Measurements from ENCODE around the gene ATG16L2.

Gene ATG16L2

DNA sequence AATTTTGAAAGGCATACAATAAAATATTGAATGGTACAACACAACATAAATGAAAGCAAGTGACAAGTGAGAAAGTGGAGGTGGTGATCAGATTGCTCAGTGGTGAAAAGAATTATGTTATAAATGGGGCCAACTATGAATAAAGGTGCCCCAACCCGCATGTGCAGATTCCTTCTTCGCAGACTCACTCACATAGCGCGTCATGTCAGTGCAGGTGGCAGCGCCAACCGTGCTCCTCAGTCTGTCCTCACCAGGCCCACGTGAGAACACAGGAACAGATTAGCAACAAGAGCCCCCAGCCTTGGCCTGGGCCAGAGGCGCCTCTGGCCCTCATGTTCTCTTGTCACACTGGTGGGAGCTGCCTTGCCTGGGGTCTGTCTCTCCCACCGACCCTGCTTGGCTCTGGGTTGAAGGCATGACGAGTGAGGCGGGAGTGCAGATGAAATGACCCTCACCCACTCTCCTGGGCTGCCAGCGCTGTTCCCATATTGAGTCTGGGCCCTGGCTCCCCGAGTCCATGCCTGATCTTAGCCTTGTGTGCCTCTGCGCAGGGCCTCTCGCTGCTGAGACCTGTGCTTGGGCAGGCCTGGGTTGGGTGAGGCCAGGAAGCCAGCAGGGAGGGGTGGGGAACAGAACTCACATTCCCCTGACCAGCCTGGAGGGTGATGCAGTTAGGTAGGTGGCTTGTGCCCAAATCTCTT is 6.4 kb downstream of the ATG16L2 start (continued):
- TF ChIP-seq ZNF341 (tag by site-specific recombination; IDR thresholded peaks at IDR 0.05; ENCODE audit: low read depth) (no peak), ZNF596 (tag by site-specific recombination; IDR thresholded peaks at IDR 0.05) (no peak), ZNF544 (tag by site-specific recombination; IDR thresholded peaks at IDR 0.05) (no peak), ZNF560 (tag by site-specific recombination; IDR thresholded peaks at IDR 0.05; ENCODE audit: borderline replicate concordance) (no peak), ZNF133 (tag by site-specific recombination; IDR thresholded peaks at IDR 0.05) (no peak), ZNF785 (tag by site-specific recombination; IDR thresholded peaks at IDR 0.05) (no peak), SETDB1 (IDR thresholded peaks at IDR 0.05; ENCODE audit: insufficient read length, low read length) (no peak), ZNF585B (tag by site-specific recombination; IDR thresholded peaks at IDR 0.05) (no peak), ZFP69B (tag by site-specific recombination; IDR thresholded peaks at IDR 0.05) (no peak)

DNA sequence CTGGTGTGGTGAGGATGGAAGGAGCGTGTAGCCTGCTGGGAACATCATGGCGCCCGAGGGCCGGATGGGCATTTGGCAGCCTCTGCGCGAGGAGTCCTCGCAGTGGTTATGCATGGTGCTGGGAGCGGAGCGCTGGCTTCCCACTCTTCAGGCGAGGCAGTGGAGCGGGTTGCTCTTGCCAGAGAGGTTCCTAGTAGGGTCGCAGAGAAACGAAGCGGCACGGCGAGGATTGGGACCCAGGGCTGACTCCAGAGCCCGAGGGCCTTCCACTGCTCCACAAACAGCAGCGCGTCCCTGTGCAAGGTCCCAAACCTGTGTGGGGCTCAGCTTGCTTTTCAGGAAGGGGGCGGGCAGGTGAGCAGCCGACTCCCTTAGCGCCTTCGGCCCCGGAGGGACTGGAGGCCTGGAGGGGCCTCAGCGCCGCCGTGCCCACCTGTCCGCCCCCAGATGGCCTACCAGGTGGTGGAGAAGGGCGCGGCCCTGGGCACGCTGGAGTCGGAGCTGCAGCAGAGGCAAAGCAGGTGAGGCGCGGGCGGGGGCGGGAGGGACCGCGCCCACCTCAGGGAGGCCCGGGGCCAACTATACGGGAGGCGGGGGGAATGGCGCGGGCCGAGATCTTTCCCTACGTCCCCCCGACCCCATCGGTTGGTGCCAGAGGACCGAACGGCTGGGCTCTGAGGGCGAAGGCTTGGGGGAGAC is 7.2 kb downstream of the ATG16L2 start:
- CTCF ChIA-PET = interaction anchor here (0.6 to 0.7 kb wide), 2 partner anchors 100 to 372 kb away, joined by 3 to 5 read pairs; no protein-coding TSS in a partner anchor
- POLR2A ChIA-PET = interaction anchor here (1.5 kb wide), 1 partner anchor 27 kb away, joined by 5 read pairs; the partner anchor contains the start of gene STARD10
- Histone ChIP-seq H3K4me1 (ENCODE audit: control insufficient read depth, insufficient read depth, low read length) (no peaks in the 10 kb centered on the region), H3K36me3 (ENCODE audit: control insufficient read depth in 2 of 2, insufficient read depth in 1 of 2, low read length in 2 of 2) (peaks cover 0 to 6% of the 10 kb centered on the region in 2 experiments; a peak in 1 of 3 replicates), H3K4me3 (ENCODE audit: low read depth, low read length) (peak overlapping the region; percentile 36), H3K27ac (ENCODE audit: extremely low read depth, low read depth, low read length) (peak overlapping the region; percentile 47; the same call in 1 of the 2 replicates), H3K9me3 (ENCODE audit: control insufficient read depth, insufficient read depth, low read depth, low read length) (no peaks in the 10 kb centered on the region)
- TF ChIP-seq, protein P1, sequence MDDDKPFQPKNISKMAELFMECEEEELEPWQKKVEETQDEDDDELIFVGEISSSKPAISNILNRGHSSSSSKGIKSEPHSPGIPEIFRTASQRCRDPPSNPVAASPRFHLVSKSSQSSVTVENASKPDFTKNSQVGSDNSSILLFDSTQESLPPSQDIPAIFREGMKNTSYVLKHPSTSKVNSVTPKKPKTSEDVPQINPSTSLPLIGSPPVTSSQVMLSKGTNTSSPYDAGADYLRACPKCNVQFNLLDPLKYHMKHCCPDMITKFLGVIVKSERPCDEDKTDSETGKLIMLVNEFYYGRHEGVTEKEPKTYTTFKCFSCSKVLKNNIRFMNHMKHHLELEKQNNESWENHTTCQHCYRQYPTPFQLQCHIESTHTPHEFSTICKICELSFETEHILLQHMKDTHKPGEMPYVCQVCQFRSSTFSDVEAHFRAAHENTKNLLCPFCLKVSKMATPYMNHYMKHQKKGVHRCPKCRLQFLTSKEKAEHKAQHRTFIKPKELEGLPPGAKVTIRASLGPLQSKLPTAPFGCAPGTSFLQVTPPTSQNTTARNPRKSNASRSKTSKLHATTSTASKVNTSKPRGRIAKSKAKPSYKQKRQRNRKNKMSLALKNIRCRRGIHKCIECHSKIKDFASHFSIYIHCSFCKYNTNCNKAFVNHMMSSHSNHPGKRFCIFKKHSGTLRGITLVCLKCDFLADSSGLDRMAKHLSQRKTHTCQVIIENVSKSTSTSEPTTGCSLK (tag by site-specific recombination; IDR thresholded peaks at IDR 0.05) = no peak
- TF ChIP-seq KLF1 (tag by site-specific recombination; IDR thresholded peaks at IDR 0.05) (peak; percentile 95), ZFHX2 (tag by site-specific recombination; conservative IDR thresholded peaks at IDR 0.05) (peak; percentile 74), ZNF112 (tag by site-specific recombination; IDR thresholded peaks at IDR 0.05) (no peak), ZNF707 (tag by site-specific recombination; IDR thresholded peaks at IDR 0.05) (no peak), KLF9 (tag by site-specific recombination; IDR thresholded peaks at IDR 0.05; ENCODE audit: low read depth) (peak; percentile 66), SP3 (tag by site-specific recombination; IDR thresholded peaks at IDR 0.05) (no peak), ZNF2 (tag by site-specific recombination; IDR thresholded peaks at IDR 0.05) (0 out of 2 replicates have a peak, but pooled peaks have one; percentile 39), KLF7 (tag by site-specific recombination; IDR thresholded peaks at IDR 0.05; ENCODE audit: borderline replicate concordance) (peak; percentile 51; the same call in 1 of the 2 replicates), PRDM1 (tag by site-specific recombination; IDR thresholded peaks at IDR 0.05) (no peak), ZNF48 (tag by site-specific recombination; IDR thresholded peaks at IDR 0.05) (no peak), ZNF626 (tag by site-specific recombination; IDR thresholded peaks at IDR 0.05) (no peak), GLIS2 (tag by site-specific recombination; IDR thresholded peaks at IDR 0.05) (no peak), GLI4 (tag by site-specific recombination; IDR thresholded peaks at IDR 0.05) (no peak), ZNF544 (tag by site-specific recombination; IDR thresholded peaks at IDR 0.05) (no peak), ZNF514 (tag by site-specific recombination; IDR thresholded peaks at IDR 0.05) (no peak), ZNF555 (tag by site-specific recombination; conservative IDR thresholded peaks at IDR 0.05) (no peak), ZNF654 (tag by site-specific recombination; IDR thresholded peaks at IDR 0.05; ENCODE audit: low read depth) (no peak)
- TF ChIP-seq, protein P2, sequence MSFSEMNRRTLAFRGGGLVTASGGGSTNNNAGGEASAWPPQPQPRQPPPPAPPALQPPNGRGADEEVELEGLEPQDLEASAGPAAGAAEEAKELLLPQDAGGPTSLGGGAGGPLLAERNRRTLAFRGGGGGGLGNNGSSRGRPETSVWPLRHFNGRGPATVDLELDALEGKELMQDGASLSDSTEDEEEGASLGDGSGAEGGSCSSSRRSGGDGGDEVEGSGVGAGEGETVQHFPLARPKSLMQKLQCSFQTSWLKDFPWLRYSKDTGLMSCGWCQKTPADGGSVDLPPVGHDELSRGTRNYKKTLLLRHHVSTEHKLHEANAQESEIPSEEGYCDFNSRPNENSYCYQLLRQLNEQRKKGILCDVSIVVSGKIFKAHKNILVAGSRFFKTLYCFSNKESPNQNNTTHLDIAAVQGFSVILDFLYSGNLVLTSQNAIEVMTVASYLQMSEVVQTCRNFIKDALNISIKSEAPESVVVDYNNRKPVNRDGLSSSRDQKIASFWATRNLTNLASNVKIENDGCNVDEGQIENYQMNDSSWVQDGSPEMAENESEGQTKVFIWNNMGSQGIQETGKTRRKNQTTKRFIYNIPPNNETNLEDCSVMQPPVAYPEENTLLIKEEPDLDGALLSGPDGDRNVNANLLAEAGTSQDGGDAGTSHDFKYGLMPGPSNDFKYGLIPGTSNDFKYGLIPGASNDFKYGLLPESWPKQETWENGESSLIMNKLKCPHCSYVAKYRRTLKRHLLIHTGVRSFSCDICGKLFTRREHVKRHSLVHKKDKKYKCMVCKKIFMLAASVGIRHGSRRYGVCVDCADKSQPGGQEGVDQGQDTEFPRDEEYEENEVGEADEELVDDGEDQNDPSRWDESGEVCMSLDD (tag by site-specific recombination; IDR thresholded peaks at IDR 0.05) = no peak
- TF ChIP-seq, protein P3, sequence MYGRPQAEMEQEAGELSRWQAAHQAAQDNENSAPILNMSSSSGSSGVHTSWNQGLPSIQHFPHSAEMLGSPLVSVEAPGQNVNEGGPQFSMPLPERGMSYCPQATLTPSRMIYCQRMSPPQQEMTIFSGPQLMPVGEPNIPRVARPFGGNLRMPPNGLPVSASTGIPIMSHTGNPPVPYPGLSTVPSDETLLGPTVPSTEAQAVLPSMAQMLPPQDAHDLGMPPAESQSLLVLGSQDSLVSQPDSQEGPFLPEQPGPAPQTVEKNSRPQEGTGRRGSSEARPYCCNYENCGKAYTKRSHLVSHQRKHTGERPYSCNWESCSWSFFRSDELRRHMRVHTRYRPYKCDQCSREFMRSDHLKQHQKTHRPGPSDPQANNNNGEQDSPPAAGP (tag by site-specific recombination; IDR thresholded peaks at IDR 0.05) = 0 out of 2 replicates have a peak, but pooled peaks have one; percentile 40
- TF ChIP-seq, protein P4, sequence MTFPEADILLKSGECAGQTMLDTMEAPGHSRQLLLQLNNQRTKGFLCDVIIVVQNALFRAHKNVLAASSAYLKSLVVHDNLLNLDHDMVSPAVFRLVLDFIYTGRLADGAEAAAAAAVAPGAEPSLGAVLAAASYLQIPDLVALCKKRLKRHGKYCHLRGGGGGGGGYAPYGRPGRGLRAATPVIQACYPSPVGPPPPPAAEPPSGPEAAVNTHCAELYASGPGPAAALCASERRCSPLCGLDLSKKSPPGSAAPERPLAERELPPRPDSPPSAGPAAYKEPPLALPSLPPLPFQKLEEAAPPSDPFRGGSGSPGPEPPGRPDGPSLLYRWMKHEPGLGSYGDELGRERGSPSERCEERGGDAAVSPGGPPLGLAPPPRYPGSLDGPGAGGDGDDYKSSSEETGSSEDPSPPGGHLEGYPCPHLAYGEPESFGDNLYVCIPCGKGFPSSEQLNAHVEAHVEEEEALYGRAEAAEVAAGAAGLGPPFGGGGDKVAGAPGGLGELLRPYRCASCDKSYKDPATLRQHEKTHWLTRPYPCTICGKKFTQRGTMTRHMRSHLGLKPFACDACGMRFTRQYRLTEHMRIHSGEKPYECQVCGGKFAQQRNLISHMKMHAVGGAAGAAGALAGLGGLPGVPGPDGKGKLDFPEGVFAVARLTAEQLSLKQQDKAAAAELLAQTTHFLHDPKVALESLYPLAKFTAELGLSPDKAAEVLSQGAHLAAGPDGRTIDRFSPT (tag by site-specific recombination; IDR thresholded peaks at IDR 0.05) = no peak; the same call in 1 of the 2 replicates

Data from HEK293 (cell line).